Measurements from ENCODE around the gene KCNMA1.

DNA sequence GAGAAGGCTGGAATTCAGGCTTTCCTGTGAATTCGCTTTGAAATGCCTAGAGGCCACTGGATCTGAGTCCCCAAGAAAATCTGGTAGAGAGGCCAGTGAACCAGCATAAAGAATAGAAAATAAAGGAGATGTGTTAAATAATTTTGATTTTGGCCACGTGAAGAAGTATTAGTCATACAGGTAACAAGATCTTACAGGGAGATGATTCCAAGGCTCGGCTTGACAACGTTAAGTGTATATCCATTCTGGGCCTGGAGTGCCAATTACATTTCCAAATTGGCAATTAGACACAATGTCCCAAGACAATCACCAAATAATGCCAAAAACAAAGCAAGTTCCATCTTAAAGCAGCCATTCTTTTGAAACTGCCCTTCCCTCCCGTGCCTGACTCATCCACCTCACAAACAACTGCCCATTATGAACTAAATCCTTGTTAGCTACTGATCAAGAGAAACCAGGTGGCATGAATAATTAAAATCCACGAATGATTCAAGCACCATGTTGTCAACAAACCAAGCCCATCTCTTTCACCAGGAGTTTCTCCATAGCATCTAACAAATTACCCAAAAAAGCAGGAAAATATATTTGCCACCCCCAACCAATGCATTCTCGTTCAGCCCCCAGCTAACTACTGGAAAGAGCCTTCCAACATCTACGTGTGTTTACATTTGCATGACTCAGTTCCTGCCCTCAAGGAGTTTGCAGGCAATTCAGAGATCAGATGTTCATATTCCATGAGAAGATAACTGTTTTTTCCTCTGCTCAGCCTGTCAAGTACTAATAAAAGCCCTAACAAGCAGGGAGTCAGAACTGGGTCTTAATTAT, 8.5 kb downstream of the KCNMA1 start:
- TF ChIP-seq, protein P1, sequence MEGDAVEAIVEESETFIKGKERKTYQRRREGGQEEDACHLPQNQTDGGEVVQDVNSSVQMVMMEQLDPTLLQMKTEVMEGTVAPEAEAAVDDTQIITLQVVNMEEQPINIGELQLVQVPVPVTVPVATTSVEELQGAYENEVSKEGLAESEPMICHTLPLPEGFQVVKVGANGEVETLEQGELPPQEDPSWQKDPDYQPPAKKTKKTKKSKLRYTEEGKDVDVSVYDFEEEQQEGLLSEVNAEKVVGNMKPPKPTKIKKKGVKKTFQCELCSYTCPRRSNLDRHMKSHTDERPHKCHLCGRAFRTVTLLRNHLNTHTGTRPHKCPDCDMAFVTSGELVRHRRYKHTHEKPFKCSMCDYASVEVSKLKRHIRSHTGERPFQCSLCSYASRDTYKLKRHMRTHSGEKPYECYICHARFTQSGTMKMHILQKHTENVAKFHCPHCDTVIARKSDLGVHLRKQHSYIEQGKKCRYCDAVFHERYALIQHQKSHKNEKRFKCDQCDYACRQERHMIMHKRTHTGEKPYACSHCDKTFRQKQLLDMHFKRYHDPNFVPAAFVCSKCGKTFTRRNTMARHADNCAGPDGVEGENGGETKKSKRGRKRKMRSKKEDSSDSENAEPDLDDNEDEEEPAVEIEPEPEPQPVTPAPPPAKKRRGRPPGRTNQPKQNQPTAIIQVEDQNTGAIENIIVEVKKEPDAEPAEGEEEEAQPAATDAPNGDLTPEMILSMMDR (IDR thresholded peaks at IDR 0.05), result no peak
- TF ChIP-seq POLR2A (IDR thresholded peaks at IDR 0.05), result no peak
